ENCODE results near the gene POLR2E.

GRCh38 chr19:1140272-1141027 is 45.3 kb upstream of the POLR2E start:
- TF ChIP-seq, protein P1, sequence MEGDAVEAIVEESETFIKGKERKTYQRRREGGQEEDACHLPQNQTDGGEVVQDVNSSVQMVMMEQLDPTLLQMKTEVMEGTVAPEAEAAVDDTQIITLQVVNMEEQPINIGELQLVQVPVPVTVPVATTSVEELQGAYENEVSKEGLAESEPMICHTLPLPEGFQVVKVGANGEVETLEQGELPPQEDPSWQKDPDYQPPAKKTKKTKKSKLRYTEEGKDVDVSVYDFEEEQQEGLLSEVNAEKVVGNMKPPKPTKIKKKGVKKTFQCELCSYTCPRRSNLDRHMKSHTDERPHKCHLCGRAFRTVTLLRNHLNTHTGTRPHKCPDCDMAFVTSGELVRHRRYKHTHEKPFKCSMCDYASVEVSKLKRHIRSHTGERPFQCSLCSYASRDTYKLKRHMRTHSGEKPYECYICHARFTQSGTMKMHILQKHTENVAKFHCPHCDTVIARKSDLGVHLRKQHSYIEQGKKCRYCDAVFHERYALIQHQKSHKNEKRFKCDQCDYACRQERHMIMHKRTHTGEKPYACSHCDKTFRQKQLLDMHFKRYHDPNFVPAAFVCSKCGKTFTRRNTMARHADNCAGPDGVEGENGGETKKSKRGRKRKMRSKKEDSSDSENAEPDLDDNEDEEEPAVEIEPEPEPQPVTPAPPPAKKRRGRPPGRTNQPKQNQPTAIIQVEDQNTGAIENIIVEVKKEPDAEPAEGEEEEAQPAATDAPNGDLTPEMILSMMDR (conservative IDR thresholded peaks at IDR 0.05; ENCODE audit: low read depth, low read length): no peak
- no peak for TF ChIP-seq EZH2 (IDR thresholded peaks at IDR 0.05; ENCODE audit: borderline replicate concordance, low read depth, low read length, poor library complexity, severe bottlenecking)

Measured in A673 (cell line).